Measurements from ENCODE around the gene ASB5. TPM values are rescaled to one million over a fixed set of nuclear protein-coding genes. Genes with fewer than 3 reads are reported as not detected.

The ASB5 gene
- total and polyA plus RNA-seq, 8 donors, result 1.8 to 19.6 (median 2.3) TPM; not detected in 2

GRCh38 chr4:176277162-176277904 is 8.3 kb upstream of the ASB5 start:
- Histone ChIP-seq H3K9me3 (no peaks in the 10 kb centered on the region), H3K36me3 (no peaks in the 10 kb centered on the region), H3K27me3 (no peaks in the 10 kb centered on the region), H3K4me1 (no peaks in the 10 kb centered on the region), H3K4me3 (peak overlapping the region; percentile 5 to 42 (median 30)), H3K27ac (peak overlapping the region in 3 of 5 donors; percentile 21 to 75 (median 37))
- TF ChIP-seq POLR2A (IDR thresholded peaks at IDR 0.05), result no peak
- peak in 5 of 7 experiments; percentile 28 to 53 (median 40) for TF ChIP-seq CTCF (IDR thresholded peaks at IDR 0.05)
- TF ChIP-seq POLR2AphosphoS5 (IDR thresholded peaks at IDR 0.05), result no peak
- TF ChIP-seq EP300 (IDR thresholded peaks at IDR 0.05), result no peak
- intact Hi-C loops (cut with DNase I; ENCODE audit: low total_unique reads), result no loop called here
- peak; percentile 71 to 77 for DNase-seq
- 36 to 51% (median 44%) methylated on average over 13 of the region's 13 CpGs for WGBS, 5 donors

GRCh38 chr4:176276710-176277109 is 7.7 kb upstream of the ASB5 start:
- H3K27ac ChIP-seq, result peak overlapping the region in 3 of 5 donors; percentile 21 to 75 (median 37)
- TF ChIP-seq EP300 (IDR thresholded peaks at IDR 0.05) (no peak), CTCF (IDR thresholded peaks at IDR 0.05) (no peak), POLR2AphosphoS5 (IDR thresholded peaks at IDR 0.05) (no peak), POLR2A (IDR thresholded peaks at IDR 0.05) (no peak)
- no peaks in the 10 kb centered on the region for H3K27me3 ChIP-seq
- DNase-seq, result no peak
- H3K4me3 ChIP-seq, result peak overlapping the region in 3 of 4 donors; percentile 25 to 42 (median 35)
- no peaks in the 10 kb centered on the region for H3K9me3 ChIP-seq
- no peaks in the 10 kb centered on the region for H3K4me1 ChIP-seq
- no peaks in the 10 kb centered on the region for H3K36me3 ChIP-seq
- intact Hi-C loops (cut with DNase I; ENCODE audit: low total_unique reads), result no loop called here
- WGBS, 5 donors, result 70 to 80% (median 78%) methylated on average over 8 of the region's 8 CpGs

GRCh38 chr4:176274441-176274840 is 5.4 kb upstream of the ASB5 start:
- Histone ChIP-seq H3K4me3 (no peak overlapping the region), H3K9me3 (no peaks in the 10 kb centered on the region), H3K4me1 (no peaks in the 10 kb centered on the region), H3K27ac (no peak overlapping the region), H3K27me3 (no peaks in the 10 kb centered on the region), H3K36me3 (no peaks in the 10 kb centered on the region)
- no peak for TF ChIP-seq EP300 (IDR thresholded peaks at IDR 0.05)
- TF ChIP-seq CTCF (IDR thresholded peaks at IDR 0.05), result no peak
- TF ChIP-seq POLR2A (IDR thresholded peaks at IDR 0.05), result no peak
- no peak for TF ChIP-seq POLR2AphosphoS5 (IDR thresholded peaks at IDR 0.05)
- no peak for DNase-seq
- intact Hi-C loops (cut with DNase I; ENCODE audit: low total_unique reads), result no loop called here

- H3K27ac ChIP-seq, result no peak overlapping the region
- no peak for DNase-seq
- H3K4me3 ChIP-seq, result no peak overlapping the region
- H3K27me3 ChIP-seq, result no peaks in the 10 kb centered on the region
- H3K9me3 ChIP-seq, result no peaks in the 10 kb centered on the region
- no peaks in the 10 kb centered on the region for H3K36me3 ChIP-seq
- no peaks in the 10 kb centered on the region for H3K4me1 ChIP-seq
- WGBS, 5 donors, result 77 to 89% (median 87%) methylated on average over 4 of the region's 4 CpGs
- TF ChIP-seq EP300 (IDR thresholded peaks at IDR 0.05) (no peak), POLR2A (IDR thresholded peaks at IDR 0.05) (no peak), POLR2AphosphoS5 (IDR thresholded peaks at IDR 0.05) (no peak), CTCF (IDR thresholded peaks at IDR 0.05) (no peak)
- intact Hi-C loops (cut with DNase I; ENCODE audit: low total_unique reads), result no loop called here
Measured at GRCh38 chr4:176273736-176274135, 4.7 kb upstream of the ASB5 start.

Data from stomach (tissue), 9 donors.